Lower leg skin (tissue), 4 donors: Measurements from ENCODE around the gene ERVV-1. TPM values are rescaled to one million over a fixed set of nuclear protein-coding genes. Genes with fewer than 3 reads are reported as not detected.

ENCODE experiments used
- DNase-seq, 2 donors: peaks; one replicate each; pipeline ENCODE4 v3.0.0-alpha.2; 2019; ENCODE audit warnings: low spot score in 2 of 2
- H3K4me3 ChIP-seq: fragments of 200-600 bp; sonication (generic); 2 replicates; pipeline ENCODE4 v1.5.1; 2017; ENCODE audit warnings: mild to moderate bottlenecking, low read depth; ENCODE audit not compliant: poor library complexity, severe bottlenecking
- CTCF ChIP-seq, 3 donors: fragments of 450-650 bp; IDR thresholded peaks; one replicate each; pipeline ENCODE4 v1.5.1; 2016; ENCODE audit warnings: antibody characterized with exemption in 3 of 3, mild to moderate bottlenecking in 3 of 3, moderate library complexity in 2 of 3
- POLR2A ChIP-seq, 2 donors: fragments of 450-650 bp; IDR thresholded peaks; one replicate each; pipeline ENCODE4 v1.6.1; 2016 to 2017; ENCODE audit warnings: antibody characterized with exemption in 2 of 2, mild to moderate bottlenecking in 1 of 2, moderate library complexity in 1 of 2
- WGBS, 2 donors: methylation state at CpG; one replicate each; pipeline ENCODE4 v1.1.5; 2018; 5-methylcytosine and 5-hydroxymethylcytosine counted together
- intact Hi-C: fragments of 100-400 bp; cut with DNase I; formaldehyde crosslinking; loops from one replicate; pipeline ENCODE4 v1.15.0; 2023; ENCODE audit warnings: low total_unique reads
- total RNA-seq, 4 donors: library from RNA; depleted of rRNA; stranded (reverse); fragments of >200 nt; gene quantifications; one replicate each; pipeline ENCODE4 v1.1.0, GENCODE V29; 2016

ERVV-1 gene
- total RNA-seq, 4 donors from 2014 or later, result not detected

GRCh38 chr19:53034948-53035675 is 21.4 kb downstream of the ERVV-1 start:
- WGBS, 2 donors, result 50 to 55% methylated on average over 4 of the region's 4 CpGs
- intact Hi-C loops, result no loop called here
- no peak overlapping the region for H3K4me3 ChIP-seq
- TF ChIP-seq CTCF (IDR thresholded peaks at IDR 0.05) (no peak), POLR2A (IDR thresholded peaks at IDR 0.05) (no peak)
- peak in 1 of 2 donors; percentile 31 for DNase-seq

GRCh38 chr19:53037101-53038097 is 23.7 kb downstream of the ERVV-1 start:
- no peak overlapping the region for H3K4me3 ChIP-seq
- WGBS, 2 donors, result 17 to 29% methylated on average over 52 of the region's 52 CpGs
- intact Hi-C loops, result no loop called here
- DNase-seq, result peak in 1 of 2 donors; percentile 60
- TF ChIP-seq CTCF (IDR thresholded peaks at IDR 0.05) (no peak), POLR2A (IDR thresholded peaks at IDR 0.05) (no peak)

GRCh38 chr19:53041366-53041765 is 27.6 kb downstream of the ERVV-1 start:
- 47 to 67% methylated on average over 1 of the region's 1 CpG for WGBS, 2 donors
- DNase-seq, result peak in 1 of 2 donors; percentile 25
- TF ChIP-seq CTCF (IDR thresholded peaks at IDR 0.05), result no peak
- TF ChIP-seq POLR2A (IDR thresholded peaks at IDR 0.05), result no peak
- no peak overlapping the region for H3K4me3 ChIP-seq
- intact Hi-C loops, result no loop called here

GRCh38 chr19:53045536-53045935 is 31.8 kb downstream of the ERVV-1 start:
- intact Hi-C loops, result no loop called here
- 76 to 87% methylated on average over 16 of the region's 16 CpGs for WGBS, 2 donors
- no peak for DNase-seq
- H3K4me3 ChIP-seq, result no peak overlapping the region
- TF ChIP-seq POLR2A (IDR thresholded peaks at IDR 0.05), result no peak
- no peak for TF ChIP-seq CTCF (IDR thresholded peaks at IDR 0.05)

- peak in 1 of 2 donors; percentile 10 for DNase-seq
- 84 to 90% methylated on average over 2 of the region's 2 CpGs for WGBS, 2 donors
- H3K4me3 ChIP-seq, result no peak overlapping the region
- intact Hi-C loops, result no loop called here
- TF ChIP-seq POLR2A (IDR thresholded peaks at IDR 0.05) (no peak), CTCF (IDR thresholded peaks at IDR 0.05) (no peak)
These were observed 33.7 kb downstream of the ERVV-1 start for GRCh38 chr19:53047379-53047778.
